Measurements from ENCODE around the gene ROBO2.

Gene ROBO2

DNA sequence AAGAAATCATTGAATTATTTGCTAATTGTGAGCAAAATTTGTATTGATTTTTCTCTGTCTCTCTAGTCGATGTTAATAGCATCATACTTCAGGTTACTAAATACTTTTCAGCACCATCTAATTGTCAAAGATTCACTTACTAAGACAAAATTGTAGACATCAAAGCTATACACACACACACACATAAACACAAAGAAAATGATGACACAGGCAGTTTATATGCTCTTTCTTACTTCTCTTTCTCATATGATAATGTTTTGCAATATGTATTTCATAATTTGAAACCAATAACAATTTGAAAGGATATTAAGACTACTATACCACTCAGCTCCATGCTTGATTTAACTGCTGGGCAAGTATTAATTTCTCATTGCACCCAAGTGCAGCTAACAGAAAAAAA lies 406.2 kb downstream of the ROBO2 start:
- Histone ChIP-seq H3K4me3 (replicated peaks; ENCODE audit: insufficient read depth, low read length) (no peak overlapping the region), H3K27ac (replicated peaks) (no peak overlapping the region), H3K27me3 (ENCODE audit: insufficient read depth, poor library complexity, severe bottlenecking) (no peaks in the 10 kb centered on the region)
- DNase-seq (ENCODE audit: low read depth in 1 of 2, low spot score in 1 of 2), result no peak
- TF ChIP-seq GABPA (IDR thresholded peaks at IDR 0.05; ENCODE audit: low read depth), result no peak
- TF ChIP-seq POLR2AphosphoS5 (IDR thresholded peaks at IDR 0.05; ENCODE audit: low read depth), result no peak
- TF ChIP-seq, protein P1, sequence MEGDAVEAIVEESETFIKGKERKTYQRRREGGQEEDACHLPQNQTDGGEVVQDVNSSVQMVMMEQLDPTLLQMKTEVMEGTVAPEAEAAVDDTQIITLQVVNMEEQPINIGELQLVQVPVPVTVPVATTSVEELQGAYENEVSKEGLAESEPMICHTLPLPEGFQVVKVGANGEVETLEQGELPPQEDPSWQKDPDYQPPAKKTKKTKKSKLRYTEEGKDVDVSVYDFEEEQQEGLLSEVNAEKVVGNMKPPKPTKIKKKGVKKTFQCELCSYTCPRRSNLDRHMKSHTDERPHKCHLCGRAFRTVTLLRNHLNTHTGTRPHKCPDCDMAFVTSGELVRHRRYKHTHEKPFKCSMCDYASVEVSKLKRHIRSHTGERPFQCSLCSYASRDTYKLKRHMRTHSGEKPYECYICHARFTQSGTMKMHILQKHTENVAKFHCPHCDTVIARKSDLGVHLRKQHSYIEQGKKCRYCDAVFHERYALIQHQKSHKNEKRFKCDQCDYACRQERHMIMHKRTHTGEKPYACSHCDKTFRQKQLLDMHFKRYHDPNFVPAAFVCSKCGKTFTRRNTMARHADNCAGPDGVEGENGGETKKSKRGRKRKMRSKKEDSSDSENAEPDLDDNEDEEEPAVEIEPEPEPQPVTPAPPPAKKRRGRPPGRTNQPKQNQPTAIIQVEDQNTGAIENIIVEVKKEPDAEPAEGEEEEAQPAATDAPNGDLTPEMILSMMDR (IDR thresholded peaks at IDR 0.05; ENCODE audit: insufficient read depth, low read length), result no peak
- no peak for TF ChIP-seq SPI1 (IDR thresholded peaks at IDR 0.05; ENCODE audit: borderline replicate concordance, low read depth)
- TF ChIP-seq, protein P2, sequence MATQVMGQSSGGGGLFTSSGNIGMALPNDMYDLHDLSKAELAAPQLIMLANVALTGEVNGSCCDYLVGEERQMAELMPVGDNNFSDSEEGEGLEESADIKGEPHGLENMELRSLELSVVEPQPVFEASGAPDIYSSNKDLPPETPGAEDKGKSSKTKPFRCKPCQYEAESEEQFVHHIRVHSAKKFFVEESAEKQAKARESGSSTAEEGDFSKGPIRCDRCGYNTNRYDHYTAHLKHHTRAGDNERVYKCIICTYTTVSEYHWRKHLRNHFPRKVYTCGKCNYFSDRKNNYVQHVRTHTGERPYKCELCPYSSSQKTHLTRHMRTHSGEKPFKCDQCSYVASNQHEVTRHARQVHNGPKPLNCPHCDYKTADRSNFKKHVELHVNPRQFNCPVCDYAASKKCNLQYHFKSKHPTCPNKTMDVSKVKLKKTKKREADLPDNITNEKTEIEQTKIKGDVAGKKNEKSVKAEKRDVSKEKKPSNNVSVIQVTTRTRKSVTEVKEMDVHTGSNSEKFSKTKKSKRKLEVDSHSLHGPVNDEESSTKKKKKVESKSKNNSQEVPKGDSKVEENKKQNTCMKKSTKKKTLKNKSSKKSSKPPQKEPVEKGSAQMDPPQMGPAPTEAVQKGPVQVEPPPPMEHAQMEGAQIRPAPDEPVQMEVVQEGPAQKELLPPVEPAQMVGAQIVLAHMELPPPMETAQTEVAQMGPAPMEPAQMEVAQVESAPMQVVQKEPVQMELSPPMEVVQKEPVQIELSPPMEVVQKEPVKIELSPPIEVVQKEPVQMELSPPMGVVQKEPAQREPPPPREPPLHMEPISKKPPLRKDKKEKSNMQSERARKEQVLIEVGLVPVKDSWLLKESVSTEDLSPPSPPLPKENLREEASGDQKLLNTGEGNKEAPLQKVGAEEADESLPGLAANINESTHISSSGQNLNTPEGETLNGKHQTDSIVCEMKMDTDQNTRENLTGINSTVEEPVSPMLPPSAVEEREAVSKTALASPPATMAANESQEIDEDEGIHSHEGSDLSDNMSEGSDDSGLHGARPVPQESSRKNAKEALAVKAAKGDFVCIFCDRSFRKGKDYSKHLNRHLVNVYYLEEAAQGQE (IDR thresholded peaks at IDR 0.05; ENCODE audit: insufficient replicate concordance, low read depth), result no peak

DNA sequence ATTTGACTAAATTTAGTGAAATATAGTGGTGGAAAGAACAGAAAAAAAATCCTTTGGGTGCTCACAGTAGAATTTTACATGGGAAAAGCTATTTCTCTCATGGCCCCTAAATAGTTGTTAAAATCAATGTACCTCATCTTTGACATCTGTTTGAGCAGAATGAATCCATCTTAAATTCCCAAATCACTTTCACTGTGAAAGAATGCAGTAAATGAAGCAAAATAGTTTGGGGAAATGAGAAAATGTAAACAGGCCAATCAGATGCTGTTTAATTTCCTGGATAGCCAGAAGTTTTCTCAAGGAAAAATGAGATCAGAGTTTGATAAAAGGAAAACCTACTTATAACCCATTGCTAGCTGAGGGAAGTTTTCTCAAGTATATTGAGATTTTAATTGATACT lies 406.9 kb downstream of the ROBO2 start:
- no peak overlapping the region for H3K27ac ChIP-seq (replicated peaks)

DNA sequence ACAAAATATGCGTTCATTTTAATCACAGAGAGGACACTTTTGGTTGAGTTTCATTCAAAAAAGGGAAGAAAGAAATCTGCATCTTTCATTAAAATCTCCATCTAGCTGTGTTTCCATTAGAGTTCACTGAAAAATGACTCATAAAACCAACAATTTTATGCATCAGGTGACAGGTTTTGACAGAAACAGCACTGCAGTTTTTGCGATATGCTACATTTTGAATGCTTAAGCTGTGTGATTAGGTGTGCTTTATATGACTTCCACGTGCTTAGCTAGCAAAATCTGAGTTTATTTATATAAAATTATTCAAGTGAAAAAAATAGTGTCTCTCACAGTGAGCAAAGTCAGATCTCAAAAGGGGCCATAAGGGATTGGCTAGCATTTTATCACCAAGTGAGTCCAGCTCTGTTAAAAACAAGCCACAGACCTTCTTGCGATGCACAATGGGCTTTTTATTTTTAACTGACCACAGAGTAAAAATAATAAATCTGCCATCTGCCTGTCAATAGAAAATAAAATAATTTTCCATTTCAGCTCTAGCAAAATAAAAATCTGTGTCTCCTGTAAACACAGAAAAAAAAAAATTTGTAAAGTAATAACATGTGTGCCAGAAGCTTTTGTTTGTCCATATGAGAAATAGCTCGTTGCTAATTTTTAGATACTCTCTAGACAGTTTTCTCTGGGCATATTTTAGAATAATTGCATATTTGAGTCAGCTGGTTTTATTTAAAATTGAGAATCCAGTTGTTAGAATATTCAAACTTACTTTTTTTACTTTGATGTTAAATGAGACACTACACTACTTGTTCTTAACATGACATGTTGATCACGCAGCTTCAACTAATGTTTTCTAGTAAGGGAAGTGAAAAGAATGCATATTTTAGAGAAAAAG lies 409.8 kb downstream of the ROBO2 start:
- no peak for DNase-seq (ENCODE audit: low read depth in 1 of 2, low spot score in 1 of 2)
- no peak overlapping the region for H3K4me3 ChIP-seq (replicated peaks; ENCODE audit: insufficient read depth, low read length)
- TF ChIP-seq POLR2AphosphoS5 (IDR thresholded peaks at IDR 0.05; ENCODE audit: low read depth), result no peak
- TF ChIP-seq SPI1 (IDR thresholded peaks at IDR 0.05; ENCODE audit: borderline replicate concordance, low read depth), result no peak
- TF ChIP-seq, protein P1 (IDR thresholded peaks at IDR 0.05; ENCODE audit: insufficient read depth, low read length), result no peak
- no peak for TF ChIP-seq GABPA (IDR thresholded peaks at IDR 0.05; ENCODE audit: low read depth)
- TF ChIP-seq, protein P2 (IDR thresholded peaks at IDR 0.05; ENCODE audit: insufficient replicate concordance, low read depth), result no peak

More for the DNA sequence above, 406.9 kb downstream of the ROBO2 start:
- DNase-seq (ENCODE audit: low read depth in 1 of 2, low spot score in 1 of 2), result no peak
- TF ChIP-seq GABPA (IDR thresholded peaks at IDR 0.05; ENCODE audit: low read depth), result no peak
- no peak for TF ChIP-seq POLR2AphosphoS5 (IDR thresholded peaks at IDR 0.05; ENCODE audit: low read depth)
- TF ChIP-seq, protein P1 (IDR thresholded peaks at IDR 0.05; ENCODE audit: insufficient read depth, low read length), result no peak
- TF ChIP-seq, protein P2 (IDR thresholded peaks at IDR 0.05; ENCODE audit: insufficient replicate concordance, low read depth), result no peak
- no peak for TF ChIP-seq SPI1 (IDR thresholded peaks at IDR 0.05; ENCODE audit: borderline replicate concordance, low read depth)
- Histone ChIP-seq H3K4me3 (replicated peaks; ENCODE audit: insufficient read depth, low read length) (no peak overlapping the region), H3K27me3 (ENCODE audit: insufficient read depth, poor library complexity, severe bottlenecking) (no peaks in the 10 kb centered on the region)

More for the DNA sequence above, 409.8 kb downstream of the ROBO2 start:
- no peaks in the 10 kb centered on the region for H3K27me3 ChIP-seq (ENCODE audit: insufficient read depth, poor library complexity, severe bottlenecking)
- no peak overlapping the region for H3K27ac ChIP-seq (replicated peaks)
